ENCODE measurements around the gene SIK2. TPM values are rescaled to one million over a fixed set of nuclear protein-coding genes. Genes with fewer than 3 reads are reported as not detected.

Gene SIK2
- total and polyA plus RNA-seq, 4 experiments from 2014 or later = 0.04 to 13.8 (median 6.6) TPM

Other genes starting within 250 kb of the SIK2 start
- gene POU2AF1, start 223.2 kb upstream of the SIK2 start, total RNA-seq = under 1 TPM; 0.47 to 0.64 TPM
- 1 to 10 TPM in 1 of 2 donors, under 1 TPM in 1; 0.37 to 2.0 TPM for gene POU2AF1, start 223.2 kb upstream of the SIK2 start, polyA plus RNA-seq
- not detected for gene BTG4, start 90.1 kb upstream of the SIK2 start, total RNA-seq
- not detected for gene BTG4, start 90.1 kb upstream of the SIK2 start, polyA plus RNA-seq
- not detected for gene HOATZ, start 87.7 kb upstream of the SIK2 start, total RNA-seq
- gene HOATZ, start 87.7 kb upstream of the SIK2 start, polyA plus RNA-seq = not detected
- not detected for gene LAYN, start 61.7 kb upstream of the SIK2 start, total RNA-seq
- not detected for gene LAYN, start 61.7 kb upstream of the SIK2 start, polyA plus RNA-seq
- gene PPP2R1B, start 163.9 kb downstream of the SIK2 start, total RNA-seq = 10 to 100 TPM; 38.9 to 39.1 TPM
- 10 to 100 TPM; 18.4 to 27.9 TPM for gene PPP2R1B, start 163.9 kb downstream of the SIK2 start, polyA plus RNA-seq

All from CD4-positive, alpha-beta memory T cell (primary cell).